NCI-H2029 treated with DMSO at 0.1 percent for 48 hours (cell line): ENCODE results near the gene UGT2B11.
"Not testable (repeated sequence)": the region's sequence is repeated elsewhere in the genome, so short reads cannot be mapped to it uniquely, and the experiment has no call there.

Experiments
- DNase-seq: peaks from one replicate; lab custom pipeline; 2025; lab: John Stamatoyannopoulos, UW

Gene UGT2B11

DNA sequence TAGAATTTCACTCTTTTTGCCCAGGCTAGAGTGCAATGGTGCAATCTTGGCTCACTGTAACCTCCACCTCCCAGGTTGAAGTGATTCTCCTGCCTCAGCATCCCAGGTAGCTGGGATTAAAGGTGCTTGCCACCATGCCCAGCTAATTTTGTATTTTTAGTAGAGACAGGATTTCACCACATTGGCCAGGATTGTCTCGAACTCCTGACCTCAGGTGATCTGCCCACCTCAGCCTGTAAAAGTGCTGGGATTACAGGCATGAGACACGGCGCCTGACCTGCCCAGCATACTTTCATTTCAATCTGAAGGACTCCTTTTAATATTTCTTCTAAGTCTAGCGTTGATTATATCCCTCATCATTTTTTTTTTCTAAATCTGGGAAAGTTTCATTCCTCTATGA, 45.4 kb downstream of the UGT2B11 start:
- DNase-seq = not testable (repeated sequence)

DNA sequence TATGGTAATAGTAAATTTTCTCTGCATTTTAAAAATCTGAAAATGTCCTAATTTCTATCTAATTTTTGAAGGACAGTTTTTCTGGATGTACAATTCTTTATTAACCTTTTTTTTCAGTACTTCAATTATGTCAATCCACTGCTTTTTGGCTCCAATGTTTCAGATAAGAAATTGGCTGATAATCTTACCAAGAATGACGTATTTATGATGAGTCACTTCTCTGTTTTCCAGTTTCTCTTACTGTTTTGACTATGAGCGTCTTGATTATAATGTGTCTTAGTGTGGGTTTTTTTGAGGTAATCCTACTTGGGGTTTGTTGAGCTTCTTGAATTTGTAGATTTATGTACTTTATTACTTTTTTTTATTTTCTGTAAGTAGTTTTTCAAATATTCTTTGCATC, 47.2 kb downstream of the UGT2B11 start:
- DNase-seq = no peak

DNA sequence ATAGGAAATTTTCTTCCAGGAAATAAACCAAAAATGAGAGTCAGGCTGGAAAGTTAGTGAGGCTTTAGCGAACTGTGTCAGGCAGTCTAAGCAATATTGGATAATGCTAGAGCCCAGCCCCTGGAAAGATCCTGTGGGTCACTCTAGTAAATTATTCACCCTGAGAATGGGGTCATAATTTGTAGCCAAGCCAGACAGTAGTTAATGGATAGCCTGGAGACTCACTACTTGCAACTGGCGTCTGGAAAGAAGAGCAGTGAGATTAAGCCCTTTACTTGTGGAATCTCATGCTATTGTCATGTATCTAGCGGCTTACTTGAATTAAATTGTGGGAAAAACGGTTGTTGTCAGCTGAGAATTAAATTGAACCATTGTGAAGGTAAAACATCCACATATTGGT, 48.2 kb downstream of the UGT2B11 start:
- DNase-seq = not testable (repeated sequence)

- not testable (repeated sequence) for DNase-seq
These were observed 48.8 kb downstream of the UGT2B11 start for GRCh38 chr4:69165707-69166106.

GRCh38 chr4:69156913-69157312, 57.6 kb downstream of the UGT2B11 start:
- no peak for DNase-seq

GRCh38 chr4:69154021-69154420, 60.5 kb downstream of the UGT2B11 start:
- no peak for DNase-seq
